ENCODE data around the gene CACNA1B. TPM values are rescaled to one million over a fixed set of nuclear protein-coding genes. Genes with fewer than 3 reads are reported as not detected.
"Not testable (repeated sequence)": the region's sequence is repeated elsewhere in the genome, so short reads cannot be mapped to it uniquely, and the experiment has no call there.

The CACNA1B gene
- total and polyA plus RNA-seq, 11 donors: 0.03 to 0.25 (median 0.13) TPM

- H3K4me1 ChIP-seq; H3K9me3 ChIP-seq; H3K27me3 ChIP-seq; H3K36me3 ChIP-seq; ATAC-seq; DNase-seq; intact Hi-C loops (cut with DNase I); H3K4me3 ChIP-seq; H3K27ac ChIP-seq: not testable (repeated sequence)
- 78 to 83% (median 79%) methylated on average over 9 to 11 of the region's 11 CpGs for WGBS, 4 donors
Measured at GRCh38 chr9:138142528-138143244, 265.1 kb downstream of the CACNA1B start.

GRCh38 chr9:138143491-138143890 lies 265.9 kb downstream of the CACNA1B start:
- H3K4me3 ChIP-seq; intact Hi-C loops (cut with DNase I); H3K27ac ChIP-seq; H3K36me3 ChIP-seq; DNase-seq; ATAC-seq; H3K27me3 ChIP-seq; H3K4me1 ChIP-seq; H3K9me3 ChIP-seq: not testable (repeated sequence)
- WGBS, 4 donors: 66 to 80% (median 72%) methylated on average over 1 to 7 of the region's 7 CpGs; no CpG with 5 or more reads in 1 of the 4 donors

- H3K4me1 ChIP-seq; intact Hi-C loops (cut with DNase I); H3K27ac ChIP-seq; H3K36me3 ChIP-seq; H3K9me3 ChIP-seq; ATAC-seq; H3K4me3 ChIP-seq: not testable (repeated sequence)
- peak; percentile 22 to 65 (median 49) for DNase-seq
- peaks cover 0 to 25% (median 14%) of the 10 kb centered on the region in 9 donors for H3K27me3 ChIP-seq
- peak in 4 of 12 donors; percentile 16 to 46 (median 27) for TF ChIP-seq CTCF (IDR thresholded peaks at IDR 0.05)
- WGBS, 4 donors: 20 to 31% (median 21%) methylated on average over 13 to 34 of the region's 34 CpGs; no CpG with 5 or more reads in 1 of the 4 donors
Measured at GRCh38 chr9:138147556-138147955, 270.0 kb downstream of the CACNA1B start.

GRCh38 chr9:138149672-138150656 lies 272.4 kb downstream of the CACNA1B start:
- intact Hi-C loops (cut with DNase I): not testable (repeated sequence)
- WGBS, 4 donors: 13 to 37% (median 24%) methylated on average over 35 to 81 of the region's 81 CpGs
- peak in 2 of 5 donors; percentile 10 to 62 for DNase-seq

GRCh38 chr9:138155788-138156187 lies 278.2 kb downstream of the CACNA1B start:
- H3K4me3 ChIP-seq; DNase-seq; H3K4me1 ChIP-seq; H3K9me3 ChIP-seq; ATAC-seq; H3K36me3 ChIP-seq; H3K27ac ChIP-seq; intact Hi-C loops (cut with DNase I): not testable (repeated sequence)
- 69 to 85% (median 76%) methylated on average over 5 of the region's 5 CpGs for WGBS, 4 donors
- peaks cover 0 to 11% (median 0%) of the 10 kb centered on the region in 9 donors for H3K27me3 ChIP-seq

More at GRCh38 chr9:138149672-138150656, 272.4 kb downstream of the CACNA1B start:
- H3K4me3 ChIP-seq: peak overlapping the region in 11 of 12 donors; percentile 3 to 52 (median 32)
- not testable (repeated sequence) for H3K4me1 ChIP-seq, H3K27ac ChIP-seq, H3K9me3 ChIP-seq, H3K36me3 ChIP-seq
- peak; percentile 31 to 68 (median 48) for TF ChIP-seq CTCF (IDR thresholded peaks at IDR 0.05)
- peaks cover 0 to 25% (median 14%) of the 10 kb centered on the region in 9 donors for H3K27me3 ChIP-seq
- ATAC-seq: peak in 1 of 4 donors; percentile 34

GRCh38 chr9:138166793-138167192 lies 289.2 kb downstream of the CACNA1B start:
- H3K4me3 ChIP-seq; H3K27ac ChIP-seq; H3K27me3 ChIP-seq; ATAC-seq; H3K9me3 ChIP-seq; intact Hi-C loops (cut with DNase I); H3K4me1 ChIP-seq; H3K36me3 ChIP-seq; DNase-seq: not testable (repeated sequence)
- 0 to 8% (median 2%) methylated on average over 1 of the region's 1 CpG for WGBS, 4 donors
